ENCODE measurements around the gene HIF3A. TPM values are rescaled to one million over a fixed set of nuclear protein-coding genes. Genes with fewer than 3 reads are reported as not detected.
"Not testable (repeated sequence)": the region's sequence is repeated elsewhere in the genome, so short reads cannot be mapped to it uniquely, and the experiment has no call there.

Gene HIF3A
- total and polyA plus RNA-seq, 11 donors: 32.8 to 117 (median 63.4) TPM

DNA sequence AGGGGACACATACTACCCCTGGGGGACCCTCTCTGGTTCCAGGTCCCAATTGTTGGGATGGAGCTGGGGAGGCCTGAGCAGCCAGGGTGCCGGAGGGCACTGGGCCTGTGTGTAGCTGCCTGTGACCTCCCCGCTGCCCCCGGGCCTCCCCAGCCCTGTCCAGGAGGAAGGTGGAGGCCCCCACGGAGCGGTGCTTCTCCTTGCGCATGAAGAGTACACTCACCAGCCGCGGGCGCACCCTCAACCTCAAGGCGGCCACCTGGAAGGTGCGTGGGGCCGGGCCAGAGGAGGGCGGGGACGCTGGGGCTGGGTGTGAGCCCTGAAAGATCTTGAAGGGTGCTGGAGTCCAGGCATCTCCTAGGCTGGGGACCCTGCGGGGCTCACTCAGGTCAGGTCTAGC, 11.7 kb downstream of the HIF3A start:
- Histone ChIP-seq H3K4me3 (no peak overlapping the region), H3K27me3 (no peaks in the 10 kb centered on the region), H3K36me3 (peaks cover 2 to 99% (median 89%) of the 10 kb centered on the region in 9 donors), H3K27ac (no peak overlapping the region), H3K4me1 (peaks cover 0 to 22% (median 5%) of the 10 kb centered on the region in 12 donors), H3K9me3 (peaks cover 0 to 6% (median 0%) of the 10 kb centered on the region in 12 donors)
- peak in 1 of 4 donors; percentile 2 for ATAC-seq
- intact Hi-C loops (cut with DNase I): loop anchor here in 3 of 10 donors (5.0 kb wide), 2 partner anchors 34 to 39 kb away; partner anchors contain the start of gene PPP5C (in 1 of the 3)
- TF ChIP-seq, protein P1, sequence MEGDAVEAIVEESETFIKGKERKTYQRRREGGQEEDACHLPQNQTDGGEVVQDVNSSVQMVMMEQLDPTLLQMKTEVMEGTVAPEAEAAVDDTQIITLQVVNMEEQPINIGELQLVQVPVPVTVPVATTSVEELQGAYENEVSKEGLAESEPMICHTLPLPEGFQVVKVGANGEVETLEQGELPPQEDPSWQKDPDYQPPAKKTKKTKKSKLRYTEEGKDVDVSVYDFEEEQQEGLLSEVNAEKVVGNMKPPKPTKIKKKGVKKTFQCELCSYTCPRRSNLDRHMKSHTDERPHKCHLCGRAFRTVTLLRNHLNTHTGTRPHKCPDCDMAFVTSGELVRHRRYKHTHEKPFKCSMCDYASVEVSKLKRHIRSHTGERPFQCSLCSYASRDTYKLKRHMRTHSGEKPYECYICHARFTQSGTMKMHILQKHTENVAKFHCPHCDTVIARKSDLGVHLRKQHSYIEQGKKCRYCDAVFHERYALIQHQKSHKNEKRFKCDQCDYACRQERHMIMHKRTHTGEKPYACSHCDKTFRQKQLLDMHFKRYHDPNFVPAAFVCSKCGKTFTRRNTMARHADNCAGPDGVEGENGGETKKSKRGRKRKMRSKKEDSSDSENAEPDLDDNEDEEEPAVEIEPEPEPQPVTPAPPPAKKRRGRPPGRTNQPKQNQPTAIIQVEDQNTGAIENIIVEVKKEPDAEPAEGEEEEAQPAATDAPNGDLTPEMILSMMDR (IDR thresholded peaks at IDR 0.05): no peak
- TF ChIP-seq POLR2A (IDR thresholded peaks at IDR 0.05): no peak
- WGBS, 4 donors: 91 to 97% (median 93%) methylated on average over 5 to 15 of the region's 15 CpGs
- no peak for DNase-seq

DNA sequence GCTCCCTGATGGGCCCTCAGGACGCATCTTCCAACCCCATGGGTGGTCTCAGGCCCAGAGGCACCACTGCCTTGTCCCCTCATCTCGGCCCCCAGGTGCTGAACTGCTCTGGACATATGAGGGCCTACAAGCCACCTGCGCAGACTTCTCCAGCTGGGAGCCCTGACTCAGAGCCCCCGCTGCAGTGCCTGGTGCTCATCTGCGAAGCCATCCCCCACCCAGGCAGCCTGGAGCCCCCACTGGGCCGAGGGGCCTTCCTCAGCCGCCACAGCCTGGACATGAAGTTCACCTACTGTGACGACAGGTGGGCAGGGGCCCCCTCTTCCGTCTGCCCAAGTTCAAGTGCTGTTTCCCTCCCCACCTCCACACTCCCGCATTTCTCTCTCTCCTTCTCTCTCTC, 12.2 kb downstream of the HIF3A start:
- intact Hi-C loops (cut with DNase I): loop anchor here in 3 of 10 donors (5.0 kb wide), 2 partner anchors 33 to 38 kb away; partner anchors contain the start of gene PPP5C (in 1 of the 3)
- no peak overlapping the region for H3K4me3 ChIP-seq
- peaks cover 0 to 17% (median 0%) of the 10 kb centered on the region in 12 donors for H3K4me1 ChIP-seq
- H3K27ac ChIP-seq: no peak overlapping the region
- peaks cover 0 to 6% (median 0%) of the 10 kb centered on the region in 12 donors for H3K9me3 ChIP-seq
- ATAC-seq: no peak
- no peak for TF ChIP-seq POLR2A (IDR thresholded peaks at IDR 0.05)
- TF ChIP-seq, protein P1 (IDR thresholded peaks at IDR 0.05): no peak
- DNase-seq: no peak
- WGBS, 4 donors: 77 to 92% (median 91%) methylated on average over 7 to 10 of the region's 10 CpGs
- peaks cover 2 to 97% (median 89%) of the 10 kb centered on the region in 9 donors for H3K36me3 ChIP-seq
- H3K27me3 ChIP-seq: no peaks in the 10 kb centered on the region

DNA sequence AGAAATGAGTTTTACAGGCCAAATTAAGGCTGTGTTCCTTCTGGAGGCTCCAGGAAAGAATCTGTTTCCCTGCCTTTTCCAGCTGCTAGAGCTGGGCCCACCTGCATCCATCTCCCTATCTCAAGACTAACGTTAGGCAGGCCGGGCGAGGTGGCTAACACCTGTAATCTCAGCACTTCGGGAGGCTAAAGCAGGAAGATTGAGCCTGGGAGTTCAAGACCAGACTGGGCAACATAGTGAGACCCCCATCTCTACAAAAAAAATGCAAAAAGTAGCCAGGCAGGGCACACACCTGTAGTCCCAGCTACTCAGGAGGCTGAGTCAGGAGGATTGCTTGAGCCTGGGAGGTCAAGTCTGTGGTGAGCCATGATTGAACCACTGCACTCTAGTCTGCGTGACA, 14.6 kb downstream of the HIF3A start:
- peaks cover 2 to 99% (median 82%) of the 10 kb centered on the region in 9 donors for H3K36me3 ChIP-seq

DNA sequence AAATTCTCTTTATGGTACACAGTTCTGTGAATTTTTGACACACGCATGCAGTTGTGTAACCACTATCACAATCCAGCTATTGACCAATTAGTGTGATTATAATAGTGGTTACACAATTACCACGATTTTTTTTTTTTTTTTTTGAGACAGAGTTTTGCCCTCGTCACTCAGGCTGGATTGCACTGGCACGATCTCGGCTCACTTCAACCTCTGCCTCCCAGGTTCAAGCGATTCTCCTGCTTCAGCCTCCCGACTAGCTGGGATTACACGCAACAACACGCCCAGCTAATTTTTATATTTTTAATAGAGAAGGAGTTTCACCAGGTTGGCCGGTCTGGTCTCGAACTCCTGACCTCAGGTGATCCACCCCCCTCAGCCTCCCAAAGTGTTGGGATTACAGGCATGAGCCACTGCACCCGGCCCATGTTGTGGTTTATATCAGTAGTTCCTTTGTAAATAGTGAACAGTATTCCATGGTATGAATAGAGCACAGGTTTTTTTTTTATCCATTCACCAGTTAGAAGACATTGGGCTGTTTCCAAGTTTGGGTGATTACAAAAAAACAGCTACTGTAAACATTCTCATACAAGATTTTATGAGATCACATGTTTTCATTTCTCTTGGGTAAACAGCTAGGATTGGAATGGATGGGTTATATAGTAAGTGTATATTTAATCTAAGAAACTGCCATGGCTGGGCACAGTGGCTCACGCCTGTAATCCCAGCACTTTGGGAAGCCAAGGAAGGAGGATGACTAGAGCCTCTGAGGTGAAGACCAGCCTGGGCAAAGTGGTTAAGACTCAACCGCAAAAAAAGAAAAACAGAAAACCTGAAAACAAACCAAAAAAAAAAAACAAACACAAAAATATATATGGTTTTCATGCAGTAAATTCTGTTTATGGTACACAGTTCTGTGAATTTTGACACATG, 17.0 kb downstream of the HIF3A start:
- H3K4me1 ChIP-seq; H3K4me3 ChIP-seq; ATAC-seq; DNase-seq; H3K9me3 ChIP-seq; intact Hi-C loops (cut with DNase I); H3K27me3 ChIP-seq: not testable (repeated sequence)
- 81 to 88% (median 82%) methylated on average over 14 of the region's 14 CpGs for WGBS, 4 donors
- H3K36me3 ChIP-seq: peaks cover 0 to 99% (median 81%) of the 10 kb centered on the region in 9 donors
- H3K27ac ChIP-seq: peak overlapping the region in 1 of 12 donors; percentile 24

More for the DNA sequence above, 14.6 kb downstream of the HIF3A start:
- no peaks in the 10 kb centered on the region for H3K9me3 ChIP-seq
- TF ChIP-seq, protein P1 (IDR thresholded peaks at IDR 0.05): no peak
- H3K27ac ChIP-seq: peak overlapping the region in 1 of 12 donors; percentile 19
- DNase-seq (no peak), ATAC-seq (no peak)
- 88 to 97% (median 93%) methylated on average over 5 of the region's 5 CpGs for WGBS, 4 donors
- intact Hi-C loops (cut with DNase I): no loop called here
- no peaks in the 10 kb centered on the region for H3K27me3 ChIP-seq
- no peaks in the 10 kb centered on the region for H3K4me1 ChIP-seq
- no peak overlapping the region for H3K4me3 ChIP-seq

Measured in heart left ventricle (tissue), 16 donors.